ENCODE results near the gene CCDC124.

Gene CCDC124

GRCh38 chr19:17989425-17990094, 56.7 kb downstream of the CCDC124 start:
- no peak for DNase-seq

- no peak for DNase-seq
Measured at GRCh38 chr19:17993076-17993813, 60.4 kb downstream of the CCDC124 start.

All from NCI-H2171 (cell line).